K562 (cell line): ENCODE results near the gene KCP. TPM values are rescaled to one million over a fixed set of nuclear protein-coding genes. Genes with fewer than 3 reads are reported as not detected.

ENCODE experiments used
- BDP1 ChIP-seq: IDR thresholded peaks from 3 replicates; pipeline ENCODE4 v1.6.1; 2011; ENCODE audit not compliant: insufficient read length, insufficient read depth
- KLF16 ChIP-seq: IDR thresholded peaks from 2 replicates; pipeline ENCODE4 v1.6.1; 2016; ENCODE audit warnings: antibody characterized with exemption
- KLF6 ChIP-seq: fragments of 250-450 bp; sonication (Bioruptor Pico); IDR thresholded peaks from 2 replicates; pipeline ENCODE4 v1.4.0; 2020; ENCODE audit warnings: mild to moderate bottlenecking, moderate library complexity, borderline replicate concordance
- MBD2 ChIP-seq: sonication (generic); IDR thresholded peaks from 2 replicates; pipeline ENCODE4 v1.6.1; 2016; ENCODE audit warnings: low read depth, borderline replicate concordance
- POLR2AphosphoS2 ChIP-seq: IDR thresholded peaks from 2 replicates; pipeline ENCODE4 v1.6.1; 2012; ENCODE audit warnings: low read length, improper control_type of control experiment
- RBM15 ChIP-seq: fragments of 200-400 bp; formaldehyde crosslinking; IDR thresholded peaks from 2 replicates; pipeline ENCODE4 v1.6.1; 2018; ENCODE audit warnings: mild to moderate bottlenecking, low read length, moderate library complexity; ENCODE audit not compliant: insufficient read depth
- ZC3H4 ChIP-seq: sonication (generic); formaldehyde crosslinking; IDR thresholded peaks from 2 replicates; pipeline ENCODE4 v1.9.0; 2021; ENCODE audit warnings: missing genetic modification reagents, borderline replicate concordance
- polyA plus RNA-seq, 8 experiments: library from polyadenylated mRNA; depleted of rRNA in 4 of 8; stranded (reverse) in 5 of 8; unstranded in 3 of 8; fragments of >200 nt; fragmentation: Nextera tagmentation in 2 of 8; fragmentation: Illumina TruSeq in 1 of 8; extraction: Ambion mirVana in 2 of 8; extraction: Trizol in 1 of 8; gene quantifications; 2 replicates each; pipeline versions ENCODE4 v1.2.1 to v1.2.3, GENCODE V29; 2011 to 2014; ENCODE audit warnings: inconsistent platforms in 1 of 8, missing spikeins in 1 of 8
- total RNA-seq, 7 experiments: library from RNA; depleted of rRNA in 6 of 7; stranded (reverse); fragments of >200 nt in 6 of 7; fragmentation: Illumina TruSeq in 2 of 7; extraction: Trizol in 2 of 7; gene quantifications; 2 replicates each; pipeline versions ENCODE4 v1.2.1 to v1.2.3, GENCODE V29; 2011 to 2021; ENCODE audit warnings: low replicate concordance in 1 of 7
- TF ChIP-seq, protein P1 (sequence below), 2 experiments: fragments of 450-650 bp; conservative IDR thresholded peaks; 2 replicates each; pipeline ENCODE4 v1.6.1; 2017; ENCODE audit warnings: mild to moderate bottlenecking in 2 of 2, moderate library complexity in 2 of 2
- TF ChIP-seq, protein P2 (sequence below): fragments of 450-650 bp; formaldehyde crosslinking; IDR thresholded peaks from 2 replicates; pipeline ENCODE4 v1.4.0; 2022; ENCODE audit warnings: mild to moderate bottlenecking, moderate library complexity
- TF ChIP-seq, protein P3 (sequence below), 2 experiments: fragments of 450-650 bp; IDR thresholded peaks; 2 replicates each; pipeline ENCODE4 v1.6.1; 2016; ENCODE audit warnings: mild to moderate bottlenecking in 2 of 2, borderline replicate concordance in 1 of 2, low read depth in 1 of 2, moderate library complexity in 1 of 2
- TF ChIP-seq, protein P4 (sequence below), 2 experiments: fragments of 450-650 bp; IDR thresholded peaks; 2 replicates each; pipeline ENCODE4 v1.6.1; 2016
- TF ChIP-seq, protein P5 (sequence below): fragments of 250-450 bp; sonication (Bioruptor Pico); IDR thresholded peaks from 2 replicates; pipeline ENCODE4 v1.4.0; 2020; ENCODE audit warnings: borderline replicate concordance

KCP gene
- total and polyA plus RNA-seq, 9 of the 15 experiments (the other 6 are each of a cell fraction or from before 2014, with no cell fraction given): 0.06 to 0.17 (median 0.12) TPM; not detected in 3

DNA sequence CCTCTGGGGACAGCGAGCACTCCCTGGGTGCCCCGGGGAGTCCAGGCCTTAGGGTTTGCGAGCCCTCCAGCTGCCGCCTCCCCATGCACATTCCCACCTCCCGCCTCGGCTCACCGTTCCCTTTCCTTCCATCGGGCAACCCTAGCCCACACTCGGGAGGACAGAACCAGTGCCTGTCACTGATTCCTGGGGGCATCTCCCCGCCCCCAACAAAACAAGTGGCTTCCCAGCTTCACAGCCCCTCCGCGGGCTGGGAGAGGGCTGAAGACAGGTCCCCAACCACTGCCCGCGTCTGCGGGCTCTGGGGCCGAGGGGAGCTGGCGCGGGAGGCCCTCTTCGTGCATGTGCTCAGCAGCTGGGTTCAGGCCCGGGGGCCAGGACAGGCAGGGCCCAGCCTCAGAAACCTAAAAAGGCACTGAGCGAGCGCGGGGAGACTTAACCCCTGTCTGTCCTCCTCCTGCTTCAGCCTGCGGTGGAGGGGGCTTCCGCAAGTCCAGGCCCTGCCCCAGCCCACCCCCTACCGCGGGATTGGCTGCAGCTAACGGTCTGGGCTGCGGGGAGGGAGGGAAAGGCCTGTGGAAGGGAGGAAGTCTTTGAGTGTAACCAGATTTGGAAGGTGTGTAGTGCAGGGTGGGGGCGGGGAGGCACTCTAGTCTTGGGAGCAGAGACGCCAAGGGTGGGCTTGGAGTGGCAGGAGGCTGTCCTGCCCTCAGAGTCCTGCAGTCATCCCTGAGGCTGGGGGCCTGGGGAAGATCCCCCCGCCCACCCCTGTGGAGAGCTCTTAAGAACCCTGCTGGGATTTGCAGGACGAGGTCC, 79.1 kb downstream of the KCP start (continued):
- TF ChIP-seq, protein P1, sequence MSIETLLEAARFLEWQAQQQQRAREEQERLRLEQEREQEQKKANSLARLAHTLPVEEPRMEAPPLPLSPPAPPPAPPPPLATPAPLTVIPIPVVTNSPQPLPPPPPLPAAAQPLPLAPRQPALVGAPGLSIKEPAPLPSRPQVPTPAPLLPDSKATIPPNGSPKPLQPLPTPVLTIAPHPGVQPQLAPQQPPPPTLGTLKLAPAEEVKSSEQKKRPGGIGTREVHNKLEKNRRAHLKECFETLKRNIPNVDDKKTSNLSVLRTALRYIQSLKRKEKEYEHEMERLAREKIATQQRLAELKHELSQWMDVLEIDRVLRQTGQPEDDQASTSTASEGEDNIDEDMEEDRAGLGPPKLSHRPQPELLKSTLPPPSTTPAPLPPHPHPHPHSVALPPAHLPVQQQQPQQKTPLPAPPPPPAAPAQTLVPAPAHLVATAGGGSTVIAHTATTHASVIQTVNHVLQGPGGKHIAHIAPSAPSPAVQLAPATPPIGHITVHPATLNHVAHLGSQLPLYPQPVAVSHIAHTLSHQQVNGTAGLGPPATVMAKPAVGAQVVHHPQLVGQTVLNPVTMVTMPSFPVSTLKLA (conservative IDR thresholded peaks at IDR 0.05): peak; percentile 61 to 80
- TF ChIP-seq, protein P2, sequence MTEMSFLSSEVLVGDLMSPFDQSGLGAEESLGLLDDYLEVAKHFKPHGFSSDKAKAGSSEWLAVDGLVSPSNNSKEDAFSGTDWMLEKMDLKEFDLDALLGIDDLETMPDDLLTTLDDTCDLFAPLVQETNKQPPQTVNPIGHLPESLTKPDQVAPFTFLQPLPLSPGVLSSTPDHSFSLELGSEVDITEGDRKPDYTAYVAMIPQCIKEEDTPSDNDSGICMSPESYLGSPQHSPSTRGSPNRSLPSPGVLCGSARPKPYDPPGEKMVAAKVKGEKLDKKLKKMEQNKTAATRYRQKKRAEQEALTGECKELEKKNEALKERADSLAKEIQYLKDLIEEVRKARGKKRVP (CRISPR knock-in tag): no peak
- TF ChIP-seq KLF16 (no peak), KLF6 (CRISPR knock-in tag) (no peak), MBD2 (peak; percentile 81), POLR2AphosphoS2 (no peak; the same call in 1 of the 2 replicates), RBM15 (no peak), ZC3H4 (CRISPR knock-in tag) (0 out of 2 replicates have a peak, but pooled peaks have one; percentile 21), BDP1 (no peak)
- TF ChIP-seq, protein P3, sequence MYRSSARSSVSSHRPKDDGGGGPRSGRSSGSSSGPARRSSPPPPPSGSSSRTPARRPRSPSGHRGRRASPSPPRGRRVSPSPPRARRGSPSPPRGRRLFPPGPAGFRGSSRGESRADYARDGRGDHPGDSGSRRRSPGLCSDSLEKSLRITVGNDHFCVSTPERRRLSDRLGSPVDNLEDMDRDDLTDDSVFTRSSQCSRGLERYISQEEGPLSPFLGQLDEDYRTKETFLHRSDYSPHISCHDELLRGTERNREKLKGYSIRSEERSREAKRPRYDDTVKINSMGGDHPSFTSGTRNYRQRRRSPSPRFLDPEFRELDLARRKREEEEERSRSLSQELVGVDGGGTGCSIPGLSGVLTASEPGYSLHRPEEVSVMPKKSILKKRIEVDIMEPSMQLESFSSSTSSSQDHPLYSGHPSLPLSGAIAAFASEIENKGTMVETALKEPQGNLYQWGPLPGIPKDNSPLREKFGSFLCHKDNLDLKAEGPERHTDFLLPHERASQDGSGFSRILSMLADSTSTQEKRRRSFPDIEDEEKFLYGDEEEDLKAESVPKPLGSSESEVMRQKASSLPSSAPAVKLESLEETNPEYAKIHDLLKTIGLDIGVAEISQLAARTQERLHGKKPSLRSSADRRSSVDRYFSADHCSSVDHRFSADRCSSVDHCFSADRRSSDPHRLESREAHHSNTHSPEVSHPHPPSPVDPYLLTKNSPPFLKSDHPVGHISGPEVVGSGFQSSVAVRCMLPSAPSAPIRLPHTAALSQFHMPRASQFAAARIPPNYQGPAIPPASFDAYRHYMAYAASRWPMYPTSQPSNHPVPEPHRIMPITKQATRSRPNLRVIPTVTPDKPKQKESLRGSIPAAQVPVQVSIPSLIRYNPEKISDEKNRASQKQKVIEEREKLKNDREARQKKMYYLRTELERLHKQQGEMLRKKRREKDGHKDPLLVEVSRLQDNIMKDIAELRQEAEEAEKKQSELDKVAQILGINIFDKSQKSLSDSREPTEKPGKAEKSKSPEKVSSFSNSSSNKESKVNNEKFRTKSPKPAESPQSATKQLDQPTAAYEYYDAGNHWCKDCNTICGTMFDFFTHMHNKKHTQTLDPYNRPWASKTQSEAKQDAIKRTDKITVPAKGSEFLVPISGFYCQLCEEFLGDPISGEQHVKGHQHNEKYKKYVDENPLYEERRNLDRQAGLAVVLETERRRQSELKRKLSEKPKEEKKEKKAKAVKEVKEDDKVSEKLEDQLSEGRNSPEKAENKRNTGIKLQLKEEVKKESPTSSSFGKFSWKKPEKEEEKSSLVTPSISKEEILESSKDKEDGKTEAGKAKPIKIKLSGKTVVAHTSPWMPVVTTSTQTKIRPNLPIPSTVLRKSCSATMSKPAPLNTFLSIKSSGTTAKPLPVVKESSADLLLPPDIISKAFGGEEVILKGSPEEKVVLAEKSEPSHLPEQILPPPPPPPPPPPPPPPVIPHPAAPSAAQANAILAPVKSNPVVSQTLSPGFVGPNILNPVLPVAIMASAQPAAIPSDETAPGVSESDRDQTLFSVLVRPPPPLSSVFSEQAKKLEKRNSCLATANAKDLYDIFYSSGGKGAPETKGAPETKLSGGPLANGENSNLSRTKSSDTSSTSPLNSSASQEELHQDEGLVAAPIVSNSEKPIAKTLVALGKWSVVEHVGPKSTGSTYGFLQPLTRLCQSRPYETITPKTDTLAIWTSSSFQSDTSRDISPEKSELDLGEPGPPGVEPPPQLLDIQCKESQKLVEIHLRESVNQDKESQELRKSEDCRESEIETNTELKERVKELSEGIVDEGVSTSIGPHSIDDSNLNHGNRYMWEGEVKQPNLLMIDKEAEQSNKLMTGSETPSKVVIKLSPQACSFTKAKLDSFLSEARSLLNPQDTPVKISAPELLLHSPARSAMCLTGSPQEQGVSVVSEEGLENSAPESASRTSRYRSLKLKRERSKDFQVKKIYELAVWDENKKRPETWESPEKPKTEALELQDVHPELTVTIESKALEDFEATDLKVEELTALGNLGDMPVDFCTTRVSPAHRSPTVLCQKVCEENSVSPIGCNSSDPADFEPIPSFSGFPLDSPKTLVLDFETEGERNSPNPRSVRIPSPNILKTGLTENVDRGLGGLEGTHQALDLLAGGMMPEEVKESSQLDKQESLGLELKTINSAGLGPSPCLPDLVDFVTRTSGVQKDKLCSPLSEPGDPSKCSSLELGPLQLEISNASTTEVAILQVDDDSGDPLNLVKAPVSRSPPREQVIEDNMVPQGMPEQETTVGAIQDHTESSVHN (IDR thresholded peaks at IDR 0.05; ENCODE audit: borderline replicate concordance in 1 of 2, low read depth in 1 of 2): no peak
- TF ChIP-seq, protein P4, sequence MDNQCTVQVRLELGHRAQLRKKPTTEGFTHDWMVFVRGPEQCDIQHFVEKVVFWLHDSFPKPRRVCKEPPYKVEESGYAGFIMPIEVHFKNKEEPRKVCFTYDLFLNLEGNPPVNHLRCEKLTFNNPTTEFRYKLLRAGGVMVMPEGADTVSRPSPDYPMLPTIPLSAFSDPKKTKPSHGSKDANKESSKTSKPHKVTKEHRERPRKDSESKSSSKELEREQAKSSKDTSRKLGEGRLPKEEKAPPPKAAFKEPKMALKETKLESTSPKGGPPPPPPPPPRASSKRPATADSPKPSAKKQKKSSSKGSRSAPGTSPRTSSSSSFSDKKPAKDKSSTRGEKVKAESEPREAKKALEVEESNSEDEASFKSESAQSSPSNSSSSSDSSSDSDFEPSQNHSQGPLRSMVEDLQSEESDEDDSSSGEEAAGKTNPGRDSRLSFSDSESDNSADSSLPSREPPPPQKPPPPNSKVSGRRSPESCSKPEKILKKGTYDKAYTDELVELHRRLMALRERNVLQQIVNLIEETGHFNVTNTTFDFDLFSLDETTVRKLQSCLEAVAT (IDR thresholded peaks at IDR 0.05): peak; percentile 56 to 68; a peak in 3 of 4 replicates
- TF ChIP-seq, protein P5, sequence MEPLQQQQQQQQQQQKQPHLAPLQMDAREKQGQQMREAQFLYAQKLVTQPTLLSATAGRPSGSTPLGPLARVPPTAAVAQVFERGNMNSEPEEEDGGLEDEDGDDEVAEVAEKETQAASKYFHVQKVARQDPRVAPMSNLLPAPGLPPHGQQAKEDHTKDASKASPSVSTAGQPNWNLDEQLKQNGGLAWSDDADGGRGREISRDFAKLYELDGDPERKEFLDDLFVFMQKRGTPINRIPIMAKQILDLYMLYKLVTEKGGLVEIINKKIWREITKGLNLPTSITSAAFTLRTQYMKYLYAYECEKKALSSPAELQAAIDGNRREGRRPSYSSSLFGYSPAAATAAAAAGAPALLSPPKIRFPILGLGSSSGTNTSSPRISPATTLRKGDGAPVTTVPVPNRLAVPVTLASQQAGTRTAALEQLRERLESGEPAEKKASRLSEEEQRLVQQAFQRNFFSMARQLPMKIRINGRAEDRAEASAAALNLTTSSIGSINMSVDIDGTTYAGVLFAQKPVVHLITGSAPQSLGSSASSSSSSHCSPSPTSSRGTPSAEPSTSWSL (CRISPR knock-in tag): no peak; the same call in 1 of the 2 replicates
